NCI-H2081 (cell line): Measurements from ENCODE around the gene IL37.
"Not testable (repeated sequence)": the region's sequence is repeated elsewhere in the genome, so short reads cannot be mapped to it uniquely, and the experiment has no call there.

Experiments
- DNase-seq, 2 experiments: peaks; one replicate each; lab custom pipeline; 2025; lab: John Stamatoyannopoulos, UW

IL37 gene

GRCh38 chr2:112923237-112923966 lies 12.4 kb downstream of the IL37 start:
- DNase-seq = no peak

GRCh38 chr2:112923967-112924338 lies 13.0 kb downstream of the IL37 start:
- no peak for DNase-seq

GRCh38 chr2:112924360-112924759 lies 13.4 kb downstream of the IL37 start:
- no peak for DNase-seq

- no peak for DNase-seq
These were observed 13.9 kb downstream of the IL37 start for GRCh38 chr2:112924821-112925220.

GRCh38 chr2:112926707-112927106 lies 15.7 kb downstream of the IL37 start:
- no peak for DNase-seq

GRCh38 chr2:112927745-112928144 lies 16.8 kb downstream of the IL37 start:
- no peak for DNase-seq

- DNase-seq = no peak
These were observed 22.3 kb downstream of the IL37 start for GRCh38 chr2:112933261-112933660.

GRCh38 chr2:112934117-112934516 lies 23.2 kb downstream of the IL37 start:
- DNase-seq = not testable (repeated sequence)

- DNase-seq = no peak
These were observed 25.9 kb downstream of the IL37 start for GRCh38 chr2:112936927-112937232.

- DNase-seq = no peak
These were observed 27.9 kb downstream of the IL37 start for GRCh38 chr2:112938904-112939303.

- no peak for DNase-seq
These were observed 28.5 kb downstream of the IL37 start for GRCh38 chr2:112939425-112939824.

GRCh38 chr2:112940859-112941625 lies 30.1 kb downstream of the IL37 start:
- DNase-seq = no peak

- DNase-seq = peak; percentile 75 to 81
These were observed 31.0 kb downstream of the IL37 start for GRCh38 chr2:112941753-112942653.

- DNase-seq = no peak
These were observed 31.7 kb downstream of the IL37 start for GRCh38 chr2:112942654-112943002.

- no peak for DNase-seq
These were observed 34.0 kb downstream of the IL37 start for GRCh38 chr2:112944971-112945370.

GRCh38 chr2:112946086-112946485 lies 35.1 kb downstream of the IL37 start:
- no peak for DNase-seq

- no peak for DNase-seq
These were observed 36.4 kb downstream of the IL37 start for GRCh38 chr2:112947374-112947773.

GRCh38 chr2:112949456-112949855 lies 38.5 kb downstream of the IL37 start:
- DNase-seq = no peak

GRCh38 chr2:112954364-112954763 lies 43.4 kb downstream of the IL37 start:
- no peak for DNase-seq

- no peak for DNase-seq
These were observed 46.5 kb downstream of the IL37 start for GRCh38 chr2:112957511-112957910.

- peak; percentile 68 to 79 for DNase-seq
These were observed 47.6 kb downstream of the IL37 start for GRCh38 chr2:112958428-112959108.
